MV-4-11 (cell line): ENCODE data around the gene SIGLEC15.
A peak's percentile ranks its signal among the peaks of the same experiment; 100 is the strongest.

Source experiments
- DNase-seq: peaks from one replicate; lab custom pipeline; 2025; lab: John Stamatoyannopoulos, UW

SIGLEC15 gene

DNA sequence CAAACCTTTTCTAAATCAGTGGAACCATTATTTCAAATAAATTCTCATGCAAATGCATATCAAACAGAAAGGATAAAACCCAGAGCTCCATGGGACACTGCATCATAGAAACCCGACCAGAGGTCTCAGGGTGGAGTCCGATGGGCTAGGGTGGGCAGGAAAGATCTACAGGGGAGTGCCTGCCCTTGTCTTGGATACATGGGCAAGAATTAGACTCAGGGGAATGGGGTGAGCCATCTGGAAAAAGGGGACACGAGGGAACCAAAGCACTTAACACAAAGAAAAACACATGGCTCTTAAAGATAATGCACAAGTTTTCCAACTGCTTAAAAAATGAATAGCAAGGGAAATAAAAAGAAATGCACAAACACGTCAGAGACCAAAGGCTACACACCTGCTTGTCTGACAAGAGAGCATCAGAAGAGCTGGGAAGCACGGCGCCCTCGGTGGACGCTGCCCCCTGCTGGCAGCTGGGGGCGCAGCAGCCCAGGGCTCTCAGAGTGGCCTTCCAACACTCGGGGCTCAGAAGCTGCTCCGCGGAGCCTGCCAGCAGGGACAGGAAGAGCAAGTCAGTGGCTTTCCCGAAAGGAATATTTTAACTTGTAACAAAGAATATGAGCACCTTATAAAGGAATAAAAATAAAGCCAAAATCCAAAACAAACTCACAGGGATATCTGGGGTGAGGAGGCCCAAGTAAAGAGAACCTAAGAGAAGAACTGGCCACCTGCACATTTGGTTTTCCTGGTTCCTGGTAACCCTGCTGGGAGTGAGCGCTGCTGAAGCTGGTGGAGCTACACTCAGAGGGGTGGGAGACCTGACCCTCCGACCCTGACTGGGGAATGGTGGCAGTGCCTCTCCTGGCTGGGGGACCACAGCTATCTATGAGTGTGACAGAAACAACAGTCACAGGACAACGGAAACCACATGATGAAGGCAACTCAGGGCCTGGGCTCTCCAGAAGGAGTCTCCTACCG, 54.5 kb downstream of the SIGLEC15 start:
- DNase-seq, result peak; percentile 33

GRCh38 chr18:45880876-45881558, 55.5 kb downstream of the SIGLEC15 start:
- DNase-seq, result no peak

- DNase-seq, result no peak
These were observed 62.1 kb downstream of the SIGLEC15 start for GRCh38 chr18:45887585-45887984.

- DNase-seq, result peak; percentile 68
These were observed 64.1 kb downstream of the SIGLEC15 start for GRCh38 chr18:45889419-45890064.

DNA sequence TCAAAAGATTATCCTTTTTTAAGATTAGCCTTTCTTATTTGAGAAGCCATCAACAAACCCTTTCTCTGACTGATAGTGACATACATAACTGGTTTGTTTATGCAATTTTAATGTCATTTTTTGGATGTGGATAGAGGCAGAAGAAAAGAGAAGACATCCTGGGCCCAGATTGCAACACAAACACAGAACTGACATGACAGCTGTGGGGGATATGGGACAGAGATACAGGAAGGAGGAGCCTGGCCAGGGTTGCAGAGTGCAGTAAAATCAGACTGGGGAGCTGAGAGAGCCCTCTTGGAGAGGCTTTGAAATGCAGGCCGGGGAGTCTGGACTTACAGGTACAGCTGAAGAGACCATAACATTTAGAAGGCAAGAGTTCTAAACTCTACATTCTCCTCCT, 65.1 kb downstream of the SIGLEC15 start:
- DNase-seq, result peak; percentile 83

DNA sequence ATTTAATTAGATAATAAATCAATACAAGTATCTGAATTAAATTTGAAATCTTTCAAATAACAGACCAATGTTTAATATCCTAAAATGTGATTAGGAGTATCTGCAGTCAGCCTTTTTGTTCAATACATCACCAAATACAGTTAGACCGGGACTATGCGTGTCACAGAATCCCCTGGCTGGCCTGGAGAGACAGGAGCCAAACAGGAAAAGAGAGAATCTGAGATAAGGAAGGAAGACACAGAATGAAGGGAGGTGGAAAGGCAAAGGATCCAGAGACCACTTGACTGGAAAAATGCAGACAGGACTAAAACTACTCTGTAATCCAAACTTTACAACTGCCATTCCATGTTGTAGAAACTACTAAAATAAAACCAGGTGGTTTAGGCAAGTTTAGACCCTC, 66.3 kb downstream of the SIGLEC15 start:
- no peak for DNase-seq
